ENCODE results near the gene GASK1A. TPM values are rescaled to one million over a fixed set of nuclear protein-coding genes. Genes with fewer than 3 reads are reported as not detected.

The GASK1A gene
- total and polyA plus RNA-seq, 4 donors = 0.79 to 22.8 (median 4.6) TPM

DNA sequence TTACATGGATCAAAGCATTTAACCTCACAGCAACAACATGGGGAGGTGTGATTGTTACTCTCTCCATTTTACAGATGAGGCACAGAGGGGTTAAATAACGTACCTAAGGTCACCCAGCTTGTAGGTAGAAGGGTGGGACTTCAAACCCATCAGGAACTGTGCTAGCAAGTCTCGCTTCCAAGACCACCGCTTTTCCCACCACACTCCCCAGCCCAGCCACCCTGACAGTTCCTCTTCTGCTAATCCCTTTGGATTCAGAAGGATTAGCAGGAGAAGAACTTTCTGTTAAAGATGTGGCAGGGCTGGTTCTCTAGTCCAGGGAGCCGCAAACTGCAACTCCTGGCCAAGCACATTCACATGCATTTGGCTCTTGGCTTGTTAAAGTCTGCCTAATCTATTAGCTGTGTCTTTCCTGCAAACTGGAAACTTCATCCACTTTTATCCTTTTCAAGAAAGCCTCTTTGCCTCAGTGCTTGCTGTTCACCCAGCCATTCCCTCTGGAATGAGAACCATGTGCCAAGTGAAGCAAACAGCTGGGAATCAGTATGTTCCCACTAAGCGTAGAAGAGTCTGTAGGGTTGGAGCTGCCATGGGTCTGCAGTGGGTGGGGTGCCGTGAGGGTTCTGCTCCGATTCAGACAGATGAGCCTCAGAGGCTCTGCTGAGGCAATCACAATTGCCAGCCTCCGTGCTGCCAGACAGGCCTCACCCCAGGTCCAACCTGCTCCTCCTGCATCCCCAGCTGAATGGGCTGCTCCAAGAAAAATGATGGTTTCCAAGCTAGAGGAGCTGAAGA, 82.2 kb downstream of the GASK1A start:
- peaks cover 0 to 34% (median 13%) of the 10 kb centered on the region in 4 donors for H3K36me3 ChIP-seq (ENCODE audit: control insufficient read depth in 4 of 4, insufficient read depth in 3 of 4, low read depth in 1 of 4, low read length in 3 of 4)
- TF ChIP-seq, protein P1, sequence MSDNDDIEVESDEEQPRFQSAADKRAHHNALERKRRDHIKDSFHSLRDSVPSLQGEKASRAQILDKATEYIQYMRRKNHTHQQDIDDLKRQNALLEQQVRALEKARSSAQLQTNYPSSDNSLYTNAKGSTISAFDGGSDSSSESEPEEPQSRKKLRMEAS (IDR thresholded peaks at IDR 0.05) = no peak
- no peak for TF ChIP-seq FOXA2 (IDR thresholded peaks at IDR 0.05)
- no peak for TF ChIP-seq RAD21 (IDR thresholded peaks at IDR 0.05)
- TF ChIP-seq, protein P2, sequence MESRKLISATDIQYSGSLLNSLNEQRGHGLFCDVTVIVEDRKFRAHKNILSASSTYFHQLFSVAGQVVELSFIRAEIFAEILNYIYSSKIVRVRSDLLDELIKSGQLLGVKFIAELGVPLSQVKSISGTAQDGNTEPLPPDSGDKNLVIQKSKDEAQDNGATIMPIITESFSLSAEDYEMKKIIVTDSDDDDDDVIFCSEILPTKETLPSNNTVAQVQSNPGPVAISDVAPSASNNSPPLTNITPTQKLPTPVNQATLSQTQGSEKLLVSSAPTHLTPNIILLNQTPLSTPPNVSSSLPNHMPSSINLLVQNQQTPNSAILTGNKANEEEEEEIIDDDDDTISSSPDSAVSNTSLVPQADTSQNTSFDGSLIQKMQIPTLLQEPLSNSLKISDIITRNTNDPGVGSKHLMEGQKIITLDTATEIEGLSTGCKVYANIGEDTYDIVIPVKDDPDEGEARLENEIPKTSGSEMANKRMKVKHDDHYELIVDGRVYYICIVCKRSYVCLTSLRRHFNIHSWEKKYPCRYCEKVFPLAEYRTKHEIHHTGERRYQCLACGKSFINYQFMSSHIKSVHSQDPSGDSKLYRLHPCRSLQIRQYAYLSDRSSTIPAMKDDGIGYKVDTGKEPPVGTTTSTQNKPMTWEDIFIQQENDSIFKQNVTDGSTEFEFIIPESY (IDR thresholded peaks at IDR 0.05) = no peak
- TF ChIP-seq JUND (IDR thresholded peaks at IDR 0.05) = no peak
- TF ChIP-seq FOXA1 (IDR thresholded peaks at IDR 0.05) = no peak
- TF ChIP-seq RXRA (IDR thresholded peaks at IDR 0.05) = no peak
- no peak for TF ChIP-seq HNF4A (conservative IDR thresholded peaks at IDR 0.05)
- DNase-seq (ENCODE audit: low spot score) = peak; percentile 21
- no peak overlapping the region for H3K9ac ChIP-seq (ENCODE audit: low read depth in 1 of 2, low read length in 2 of 2)
- H3K27me3 ChIP-seq (ENCODE audit: control insufficient read depth in 4 of 4, insufficient read depth in 4 of 4, low read length in 3 of 4) = no peaks in the 10 kb centered on the region
- WGBS = 94% methylated on average over 8 of the region's 8 CpGs
- H3K4me1 ChIP-seq (ENCODE audit: control insufficient read depth in 4 of 4, insufficient read depth in 4 of 4, low read length in 3 of 4) = no peaks in the 10 kb centered on the region
- H3K4me3 ChIP-seq (ENCODE audit: low read depth in 1 of 3, low read length in 3 of 3) = no peak overlapping the region
- peaks cover 0 to 5% (median 0%) of the 10 kb centered on the region in 4 donors for H3K9me3 ChIP-seq (ENCODE audit: control insufficient read depth in 4 of 4, low read length in 3 of 4)
- H3K27ac ChIP-seq (ENCODE audit: low read depth in 1 of 2, low read length in 2 of 2) = no peak overlapping the region

DNA sequence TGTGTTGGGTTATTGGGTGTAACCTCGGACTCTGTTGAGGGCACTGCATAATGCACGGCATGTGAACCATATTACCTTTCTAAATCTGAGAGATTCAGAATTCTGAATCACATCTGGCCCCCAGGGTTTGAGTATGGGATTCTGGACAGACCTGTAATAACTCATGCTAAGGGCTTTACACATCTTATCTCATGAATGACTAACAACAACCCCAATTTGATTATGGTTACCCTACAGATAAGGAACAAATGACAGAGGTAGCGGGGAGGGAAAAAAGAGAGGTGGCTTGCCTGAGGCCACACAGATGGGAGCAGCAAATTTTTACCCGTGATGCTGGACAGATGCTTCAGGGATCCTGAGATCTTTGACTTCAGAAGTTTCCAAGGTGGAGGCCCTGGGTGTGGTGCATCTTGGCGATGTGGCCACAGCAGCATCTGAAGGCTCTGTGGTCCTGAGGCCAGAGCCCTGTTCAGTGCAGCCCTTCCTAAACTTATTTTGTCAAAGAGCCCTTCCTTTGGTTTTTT, 83.0 kb downstream of the GASK1A start:
- no peak overlapping the region for H3K9ac ChIP-seq (ENCODE audit: low read depth in 1 of 2, low read length in 2 of 2)
- H3K4me3 ChIP-seq (ENCODE audit: low read depth in 1 of 3, low read length in 3 of 3) = no peak overlapping the region
- TF ChIP-seq EGR1 (IDR thresholded peaks at IDR 0.05; ENCODE audit: low read depth in 2 of 2) (no peak), HNF4A (conservative IDR thresholded peaks at IDR 0.05) (no peak), YY1 (IDR thresholded peaks at IDR 0.05) (no peak), NR2F2 (IDR thresholded peaks at IDR 0.05) (no peak), RXRA (IDR thresholded peaks at IDR 0.05) (no peak), GABPA (IDR thresholded peaks at IDR 0.05 in 1 of 2, conservative IDR thresholded peaks at IDR 0.05 in 1 of 2) (no peak), JUND (IDR thresholded peaks at IDR 0.05) (no peak), RAD21 (IDR thresholded peaks at IDR 0.05) (no peak), SP1 (IDR thresholded peaks at IDR 0.05) (no peak), FOXA1 (IDR thresholded peaks at IDR 0.05) (no peak)
- TF ChIP-seq, protein P3, sequence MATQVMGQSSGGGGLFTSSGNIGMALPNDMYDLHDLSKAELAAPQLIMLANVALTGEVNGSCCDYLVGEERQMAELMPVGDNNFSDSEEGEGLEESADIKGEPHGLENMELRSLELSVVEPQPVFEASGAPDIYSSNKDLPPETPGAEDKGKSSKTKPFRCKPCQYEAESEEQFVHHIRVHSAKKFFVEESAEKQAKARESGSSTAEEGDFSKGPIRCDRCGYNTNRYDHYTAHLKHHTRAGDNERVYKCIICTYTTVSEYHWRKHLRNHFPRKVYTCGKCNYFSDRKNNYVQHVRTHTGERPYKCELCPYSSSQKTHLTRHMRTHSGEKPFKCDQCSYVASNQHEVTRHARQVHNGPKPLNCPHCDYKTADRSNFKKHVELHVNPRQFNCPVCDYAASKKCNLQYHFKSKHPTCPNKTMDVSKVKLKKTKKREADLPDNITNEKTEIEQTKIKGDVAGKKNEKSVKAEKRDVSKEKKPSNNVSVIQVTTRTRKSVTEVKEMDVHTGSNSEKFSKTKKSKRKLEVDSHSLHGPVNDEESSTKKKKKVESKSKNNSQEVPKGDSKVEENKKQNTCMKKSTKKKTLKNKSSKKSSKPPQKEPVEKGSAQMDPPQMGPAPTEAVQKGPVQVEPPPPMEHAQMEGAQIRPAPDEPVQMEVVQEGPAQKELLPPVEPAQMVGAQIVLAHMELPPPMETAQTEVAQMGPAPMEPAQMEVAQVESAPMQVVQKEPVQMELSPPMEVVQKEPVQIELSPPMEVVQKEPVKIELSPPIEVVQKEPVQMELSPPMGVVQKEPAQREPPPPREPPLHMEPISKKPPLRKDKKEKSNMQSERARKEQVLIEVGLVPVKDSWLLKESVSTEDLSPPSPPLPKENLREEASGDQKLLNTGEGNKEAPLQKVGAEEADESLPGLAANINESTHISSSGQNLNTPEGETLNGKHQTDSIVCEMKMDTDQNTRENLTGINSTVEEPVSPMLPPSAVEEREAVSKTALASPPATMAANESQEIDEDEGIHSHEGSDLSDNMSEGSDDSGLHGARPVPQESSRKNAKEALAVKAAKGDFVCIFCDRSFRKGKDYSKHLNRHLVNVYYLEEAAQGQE (IDR thresholded peaks at IDR 0.05) = no peak
- TF ChIP-seq, protein P4, sequence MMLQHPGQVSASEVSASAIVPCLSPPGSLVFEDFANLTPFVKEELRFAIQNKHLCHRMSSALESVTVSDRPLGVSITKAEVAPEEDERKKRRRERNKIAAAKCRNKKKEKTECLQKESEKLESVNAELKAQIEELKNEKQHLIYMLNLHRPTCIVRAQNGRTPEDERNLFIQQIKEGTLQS (IDR thresholded peaks at IDR 0.05) = no peak
- TF ChIP-seq, protein P5, sequence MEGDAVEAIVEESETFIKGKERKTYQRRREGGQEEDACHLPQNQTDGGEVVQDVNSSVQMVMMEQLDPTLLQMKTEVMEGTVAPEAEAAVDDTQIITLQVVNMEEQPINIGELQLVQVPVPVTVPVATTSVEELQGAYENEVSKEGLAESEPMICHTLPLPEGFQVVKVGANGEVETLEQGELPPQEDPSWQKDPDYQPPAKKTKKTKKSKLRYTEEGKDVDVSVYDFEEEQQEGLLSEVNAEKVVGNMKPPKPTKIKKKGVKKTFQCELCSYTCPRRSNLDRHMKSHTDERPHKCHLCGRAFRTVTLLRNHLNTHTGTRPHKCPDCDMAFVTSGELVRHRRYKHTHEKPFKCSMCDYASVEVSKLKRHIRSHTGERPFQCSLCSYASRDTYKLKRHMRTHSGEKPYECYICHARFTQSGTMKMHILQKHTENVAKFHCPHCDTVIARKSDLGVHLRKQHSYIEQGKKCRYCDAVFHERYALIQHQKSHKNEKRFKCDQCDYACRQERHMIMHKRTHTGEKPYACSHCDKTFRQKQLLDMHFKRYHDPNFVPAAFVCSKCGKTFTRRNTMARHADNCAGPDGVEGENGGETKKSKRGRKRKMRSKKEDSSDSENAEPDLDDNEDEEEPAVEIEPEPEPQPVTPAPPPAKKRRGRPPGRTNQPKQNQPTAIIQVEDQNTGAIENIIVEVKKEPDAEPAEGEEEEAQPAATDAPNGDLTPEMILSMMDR (IDR thresholded peaks at IDR 0.05; ENCODE audit: low read depth, low read length, missing input control) = no peak
- TF ChIP-seq, protein P2 (IDR thresholded peaks at IDR 0.05) = no peak
- TF ChIP-seq, protein P1 (IDR thresholded peaks at IDR 0.05) = no peak
- H3K4me1 ChIP-seq (ENCODE audit: control insufficient read depth in 4 of 4, insufficient read depth in 4 of 4, low read length in 3 of 4) = no peaks in the 10 kb centered on the region
- H3K36me3 ChIP-seq (ENCODE audit: control insufficient read depth in 4 of 4, insufficient read depth in 3 of 4, low read depth in 1 of 4, low read length in 3 of 4) = peaks cover 0 to 31% (median 13%) of the 10 kb centered on the region in 4 donors
- no peak overlapping the region for H3K27ac ChIP-seq (ENCODE audit: low read depth in 1 of 2, low read length in 2 of 2)
- H3K9me3 ChIP-seq (ENCODE audit: control insufficient read depth in 4 of 4, low read length in 3 of 4) = peaks cover 0 to 5% (median 0%) of the 10 kb centered on the region in 4 donors
- WGBS = 94% methylated on average over 5 of the region's 5 CpGs
- no peaks in the 10 kb centered on the region for H3K27me3 ChIP-seq (ENCODE audit: control insufficient read depth in 4 of 4, insufficient read depth in 4 of 4, low read length in 3 of 4)
- DNase-seq (ENCODE audit: low spot score) = peak; percentile 8
